HG03521 (cell line): ENCODE measurements around the gene MYO6.
A peak's percentile ranks its signal among the peaks of the same experiment; 100 is the strongest.
"Not testable (repeated sequence)": the region's sequence is repeated elsewhere in the genome, so short reads cannot be mapped to it uniquely, and the experiment has no call there.

Experiments used
- ATAC-seq: cut with Tn5 transposase; IDR thresholded peaks from one replicate; pipeline ENCODE4 v1.9.1; 2021; ENCODE audit warnings: mild to moderate bottlenecking, moderate library complexity; ENCODE audit not compliant: unreplicated experiment

Gene MYO6

DNA sequence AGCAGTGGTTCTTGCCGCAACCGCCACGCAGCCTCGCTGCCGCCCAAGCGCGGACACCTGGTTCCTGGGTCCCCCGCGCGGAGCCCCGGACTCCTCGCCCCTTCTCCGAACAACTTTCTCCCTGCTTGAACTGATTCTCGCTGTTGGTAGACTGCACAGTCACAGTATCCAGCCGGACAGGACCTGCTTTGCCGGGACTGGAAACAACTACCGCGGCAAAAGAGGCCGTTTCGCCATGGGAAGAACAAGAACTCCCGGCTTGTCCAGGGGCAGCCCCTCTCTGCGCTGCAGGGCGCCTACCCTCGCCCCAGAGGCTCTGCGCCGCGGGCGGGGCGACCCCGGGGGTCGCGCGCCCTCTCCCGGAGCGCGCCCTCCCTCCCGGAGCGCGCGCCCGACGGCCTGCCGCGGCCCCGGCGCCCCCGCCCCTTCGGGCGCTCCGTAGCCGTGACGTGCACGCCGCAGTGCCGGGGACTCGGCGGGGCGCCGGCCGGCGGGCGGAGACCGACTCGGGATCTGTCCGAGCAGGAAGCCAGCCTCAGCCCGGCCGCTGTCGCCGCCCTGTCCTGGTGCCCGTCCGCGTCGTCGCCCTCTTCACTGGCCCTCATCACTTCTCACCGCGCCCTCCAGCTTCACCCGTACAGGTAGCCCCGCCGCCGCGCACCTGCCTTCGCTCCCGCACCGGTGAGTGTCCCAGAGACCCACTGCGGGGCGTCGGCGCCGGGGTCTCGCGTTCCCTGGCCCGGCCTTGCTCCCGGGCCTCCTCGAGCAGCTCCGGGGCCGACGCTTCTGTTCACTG is at the start of gene MYO6:
Gene MYO6 (plus strand): TSS at position 497 of the 796 bp plus-strand sequence. CDS start 68,309 bp downstream, outside the sequence.
- peak; percentile 81 for ATAC-seq

DNA sequence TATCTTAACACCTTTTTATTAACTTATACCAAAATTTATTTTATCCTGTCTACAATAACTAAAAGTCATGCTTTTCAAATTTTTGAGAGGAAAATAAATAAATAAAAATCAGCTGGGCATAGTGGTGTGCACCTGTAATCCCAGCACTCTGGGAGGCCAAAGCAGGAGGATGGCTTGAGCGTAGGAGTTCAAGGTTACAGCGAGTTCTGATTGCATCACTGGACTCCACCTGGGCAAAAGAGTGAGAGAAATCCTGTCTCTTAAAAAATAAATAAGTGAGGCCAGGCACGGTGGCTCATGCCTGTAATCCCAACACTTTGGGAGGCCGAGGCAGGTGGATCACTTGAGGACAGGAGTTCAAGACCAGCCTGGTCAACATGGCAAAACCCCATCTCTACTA is 40.7 kb upstream of the MYO6 start:
- ATAC-seq: not testable (repeated sequence)

DNA sequence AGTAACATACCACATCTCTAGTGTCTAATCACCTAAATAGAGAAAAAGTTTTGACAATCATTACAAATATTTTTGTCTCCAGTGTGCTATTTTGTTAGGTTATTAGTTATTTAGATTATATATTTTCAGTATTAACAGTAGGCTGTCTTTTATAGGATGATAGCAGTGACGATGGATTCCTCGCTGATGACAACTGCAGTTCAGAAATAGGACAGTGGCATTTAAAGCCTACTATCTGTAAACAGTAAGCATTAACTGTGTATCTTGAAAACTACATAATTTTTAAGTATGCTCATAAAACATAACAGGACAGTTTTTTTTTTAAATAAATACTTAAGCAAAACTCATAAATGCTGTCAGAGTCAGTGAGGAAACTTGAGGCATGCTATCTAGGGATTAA is 37.9 kb upstream of the MYO6 start:
- no peak for ATAC-seq

DNA sequence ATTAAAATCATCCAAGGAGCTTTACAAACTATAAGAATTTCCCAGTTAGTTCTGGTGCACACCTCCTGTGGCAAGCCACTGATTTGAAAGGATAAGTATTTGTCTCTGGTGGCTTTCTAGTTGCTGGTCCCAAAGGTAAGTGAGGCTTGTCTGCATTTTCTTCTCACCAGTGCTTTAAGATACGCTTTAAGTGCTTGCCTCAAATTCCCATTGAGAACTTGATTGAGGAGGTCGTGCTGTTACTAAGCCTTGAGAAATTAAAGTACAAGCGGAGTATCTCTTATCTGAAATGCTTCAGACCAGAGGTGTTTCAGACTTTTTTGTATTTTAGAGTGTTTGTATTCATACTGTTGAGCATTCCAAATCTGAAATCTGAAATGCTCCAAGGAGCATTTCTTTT is 29.9 kb upstream of the MYO6 start:
- ATAC-seq: no peak

DNA sequence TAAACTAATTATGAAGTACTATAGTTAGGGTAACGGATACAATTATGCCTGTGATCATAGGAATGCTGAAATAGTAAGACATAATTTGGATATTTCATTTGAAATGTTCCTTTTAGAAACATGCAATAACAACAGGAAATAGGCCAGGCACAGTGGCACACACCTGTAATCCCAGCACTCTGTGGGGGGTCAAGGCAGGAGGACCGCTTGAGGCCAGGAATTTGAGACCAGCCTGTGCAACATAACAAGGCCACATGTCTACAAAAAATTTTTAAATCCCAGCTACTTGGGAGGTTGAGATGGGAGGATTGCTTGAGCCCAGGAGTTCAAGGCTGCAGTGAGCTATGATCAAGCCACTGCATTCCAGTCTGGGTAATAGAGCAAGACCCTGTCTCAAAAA is 25.7 kb upstream of the MYO6 start:
- ATAC-seq: no peak

DNA sequence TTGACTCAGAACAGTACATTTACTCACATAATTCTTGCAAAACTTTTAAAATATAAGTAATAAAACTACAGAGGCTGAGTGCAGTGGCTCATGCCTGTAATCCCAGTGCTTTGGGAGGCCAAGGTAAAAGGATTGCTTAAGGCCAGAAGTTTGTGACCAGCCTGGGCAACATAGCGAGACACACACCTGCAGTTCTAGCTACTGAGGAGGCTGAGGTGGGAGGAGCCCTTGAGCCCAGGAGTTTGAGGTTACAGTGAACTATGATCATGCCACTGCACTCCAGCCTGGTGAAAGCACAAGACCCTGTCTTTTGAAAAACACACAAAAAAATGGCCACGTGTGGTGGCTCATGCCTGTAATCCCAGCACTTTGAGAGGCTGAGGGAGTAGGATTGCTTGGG is 21.8 kb upstream of the MYO6 start:
- ATAC-seq: no peak

DNA sequence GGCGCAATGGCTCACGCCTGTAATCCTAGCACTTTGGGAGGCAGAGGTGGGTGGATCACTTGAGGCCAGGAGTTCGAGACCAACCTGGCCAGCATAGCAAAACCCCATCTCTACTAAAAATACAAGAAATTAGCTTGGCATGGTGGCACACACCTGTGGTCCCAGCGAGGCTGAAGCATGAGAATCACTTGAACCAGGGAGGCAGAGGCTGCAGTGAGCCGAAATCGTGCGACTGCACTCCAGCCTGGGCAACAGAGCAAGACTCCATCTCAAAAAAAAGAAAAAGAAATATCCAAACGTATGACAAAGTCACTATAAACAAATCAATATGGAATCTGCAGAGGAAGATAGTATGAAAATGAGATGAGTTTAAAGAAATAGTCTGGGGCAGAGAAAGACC is 18.0 kb upstream of the MYO6 start:
- not testable (repeated sequence) for ATAC-seq

DNA sequence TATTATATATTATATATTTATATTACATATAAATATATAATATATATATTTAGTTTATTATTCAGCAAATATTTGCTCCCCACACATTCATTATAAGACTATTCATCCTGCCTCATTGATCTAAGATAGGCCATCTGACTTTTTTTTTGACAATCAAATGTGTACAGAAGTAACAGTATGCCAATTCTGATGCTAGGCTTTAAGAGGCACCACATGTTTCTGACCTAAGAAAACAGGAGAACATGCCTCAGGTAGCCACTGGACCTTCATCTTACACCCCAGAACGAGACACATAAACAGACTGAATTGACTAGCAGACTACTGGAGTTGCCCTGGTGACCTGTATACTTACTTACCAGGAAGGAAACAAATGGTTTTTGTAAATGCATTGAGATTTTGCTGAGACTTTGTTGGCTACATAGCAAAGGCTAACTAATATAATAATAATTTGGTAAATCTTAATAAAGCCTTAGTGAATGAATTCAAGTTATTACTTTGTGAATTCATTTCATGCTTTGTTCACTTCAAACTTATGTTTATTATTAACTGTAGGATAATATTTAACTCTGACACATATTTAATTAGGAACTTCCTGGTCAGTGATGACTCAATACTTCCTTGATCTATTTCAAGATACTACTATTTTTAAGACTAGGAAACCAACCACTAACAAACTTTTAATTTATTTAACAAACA is 13.4 kb upstream of the MYO6 start:
- peak; percentile 92 for ATAC-seq

DNA sequence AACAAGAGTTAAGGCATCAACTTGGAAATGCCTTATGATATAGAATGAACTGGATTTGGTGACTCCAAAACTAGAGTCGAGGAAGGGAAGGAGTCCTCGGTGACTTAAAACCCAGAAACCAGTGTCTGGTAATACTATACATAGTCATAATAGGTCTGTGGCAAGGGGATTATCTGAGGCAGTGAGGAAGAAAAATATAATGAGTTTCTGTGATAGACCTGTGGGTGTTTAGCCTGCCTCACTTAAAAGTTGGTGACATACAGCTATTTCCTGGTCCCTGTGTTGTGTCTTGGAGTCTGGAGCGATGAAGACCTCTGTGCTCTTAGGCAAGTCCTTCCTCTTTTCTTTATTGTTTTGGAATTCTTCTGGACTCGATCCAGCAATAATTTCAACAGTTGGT is 5.1 kb upstream of the MYO6 start:
- ATAC-seq: no peak

DNA sequence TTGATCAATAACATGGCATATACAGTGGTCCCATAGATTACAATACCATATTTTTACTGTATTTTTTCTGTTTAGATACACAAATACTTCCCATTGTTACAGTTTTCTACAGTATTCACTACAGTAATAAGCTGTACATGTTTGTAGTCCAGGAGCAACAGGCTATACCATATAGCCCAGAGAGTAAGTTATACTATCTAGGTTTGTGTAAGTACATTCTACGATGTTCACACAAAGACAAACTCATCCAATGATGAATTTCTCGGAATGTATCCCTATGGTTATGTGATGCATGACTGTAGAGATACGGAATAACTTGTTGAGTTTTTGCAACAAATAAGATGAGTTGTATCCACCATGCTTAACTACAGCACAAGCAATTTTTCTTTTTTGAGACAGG is 3.6 kb upstream of the MYO6 start:
- no peak for ATAC-seq

DNA sequence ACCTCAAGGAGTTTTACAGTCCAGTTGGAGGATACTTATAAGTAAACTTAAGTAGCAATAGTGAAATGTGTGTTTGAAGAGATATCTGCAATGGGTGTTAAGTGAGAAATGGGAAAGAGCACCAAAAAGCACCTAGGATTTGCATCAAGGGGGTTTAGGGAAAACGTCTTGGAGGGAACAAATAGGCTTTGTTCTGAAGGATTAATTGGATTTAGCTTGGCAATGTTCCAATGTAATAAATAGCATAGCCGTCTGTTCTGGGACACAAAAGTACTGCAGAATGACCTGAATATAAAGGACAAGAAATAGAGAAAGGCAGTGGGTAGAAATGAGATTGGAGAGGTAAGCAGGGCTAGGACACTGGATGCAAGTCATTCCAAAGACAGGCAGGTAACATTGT is 2.8 kb upstream of the MYO6 start:
- ATAC-seq: no peak

DNA sequence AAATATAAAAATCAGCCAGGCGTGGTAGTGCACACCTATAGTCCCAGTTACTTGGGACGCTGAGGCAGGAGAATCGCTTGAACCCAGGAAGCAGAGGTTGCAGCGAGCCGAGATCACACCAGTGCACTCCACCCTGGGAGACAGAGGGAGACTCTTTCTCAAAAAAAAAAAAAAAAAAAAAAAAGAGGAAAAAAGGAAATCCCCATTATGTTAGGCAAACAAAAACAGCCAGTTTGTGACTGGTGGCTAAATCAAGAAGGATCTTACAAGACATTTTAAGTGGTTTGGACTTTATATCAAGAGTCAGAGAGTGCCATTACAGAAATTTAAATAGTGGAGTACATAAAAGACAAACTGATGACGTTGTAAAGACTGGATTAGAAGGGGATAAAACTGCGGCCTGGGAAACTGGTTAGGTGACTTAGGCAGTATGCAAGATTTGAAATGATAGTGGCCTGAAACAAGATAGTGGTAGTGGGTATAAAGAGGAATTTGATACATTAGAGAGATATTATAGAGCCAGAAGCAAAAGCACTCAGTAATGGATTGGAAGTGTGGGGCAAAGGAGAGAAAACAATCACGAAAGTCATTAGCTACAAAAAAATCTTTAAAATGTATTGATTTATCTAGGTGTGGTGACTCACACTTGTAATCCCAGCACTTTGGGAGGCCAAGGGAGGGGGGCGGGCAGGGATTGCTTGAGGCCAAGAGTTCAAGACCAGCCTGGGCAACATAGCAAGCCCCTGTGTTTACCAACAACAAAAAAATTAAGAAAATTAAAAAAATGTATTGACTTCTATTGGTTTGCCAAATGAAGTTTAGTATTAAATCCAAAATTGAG is 1.7 kb upstream of the MYO6 start:
- ATAC-seq: no peak

DNA sequence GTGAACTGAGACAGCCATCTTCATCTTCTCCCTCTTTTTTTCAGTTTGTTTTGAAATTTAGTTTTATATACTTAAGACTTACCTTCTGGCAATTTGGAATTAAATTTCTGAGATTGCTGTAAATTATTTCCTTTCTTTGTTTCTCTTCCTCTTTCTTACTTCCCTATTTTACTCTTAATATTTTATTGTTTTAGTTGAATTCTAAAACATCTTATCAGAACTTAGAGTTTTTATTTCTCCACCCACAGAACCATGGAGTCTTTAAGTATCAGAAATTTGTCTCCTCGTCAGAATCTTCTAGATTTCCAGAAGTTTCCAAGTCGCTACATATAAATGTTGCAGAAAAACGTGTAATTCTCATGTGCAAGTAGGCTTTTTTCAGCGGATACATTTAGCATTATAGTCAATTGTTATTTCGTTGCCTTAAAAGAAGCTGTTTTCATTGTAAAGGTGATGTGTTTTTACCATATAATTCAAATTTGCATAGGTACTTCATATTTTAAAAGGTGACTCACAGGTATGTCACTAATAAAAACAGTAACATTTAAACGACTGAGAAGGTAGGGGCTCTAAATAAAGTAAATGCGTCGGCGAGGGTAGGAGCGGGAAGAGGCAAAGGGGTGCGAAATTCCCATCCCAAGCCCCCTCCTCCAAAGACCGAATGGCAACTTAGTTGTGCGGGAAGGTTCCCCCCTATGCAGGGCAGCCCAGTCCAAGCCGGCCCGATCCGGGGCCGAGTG is 866 bp upstream of the MYO6 start:
- no peak for ATAC-seq

DNA sequence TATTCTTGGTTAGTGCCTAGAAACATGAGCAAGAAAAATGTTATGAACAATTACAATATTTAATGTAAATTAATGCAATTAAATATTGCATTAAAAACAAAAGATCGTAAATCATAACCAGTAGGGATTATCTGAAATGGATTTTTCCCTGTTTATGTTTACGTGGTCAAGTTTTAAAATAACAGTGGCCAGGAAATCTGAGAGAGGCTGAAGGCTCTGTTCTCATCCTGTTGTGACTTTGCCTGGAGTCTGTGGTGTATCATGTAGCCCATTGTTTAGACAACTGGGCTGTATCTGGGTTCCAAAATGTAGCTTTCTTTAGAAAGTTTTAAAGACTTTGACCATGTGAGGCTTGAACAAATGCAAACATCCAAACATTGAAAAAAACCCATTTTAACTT is 2.4 kb downstream of the MYO6 start:
- no peak for ATAC-seq

DNA sequence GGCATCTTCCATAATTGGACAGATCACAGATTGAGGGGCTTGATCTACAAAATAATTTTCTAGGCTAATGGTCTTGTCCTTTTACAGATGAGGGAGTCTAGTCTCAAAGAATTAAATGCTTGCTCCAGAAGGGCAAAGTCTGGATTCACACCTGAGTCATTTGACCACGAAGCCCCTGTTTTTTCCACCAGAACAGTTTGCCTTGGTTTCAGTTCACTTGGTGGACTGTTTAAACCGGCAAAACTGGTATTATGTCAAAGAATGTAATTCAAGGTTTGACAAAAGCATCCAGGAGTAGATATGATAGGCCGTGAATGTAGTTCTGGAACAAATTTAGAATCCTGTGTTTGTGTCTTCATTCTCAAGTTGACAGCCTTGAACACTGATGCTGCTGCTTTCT is 3.3 kb downstream of the MYO6 start:
- ATAC-seq: no peak

DNA sequence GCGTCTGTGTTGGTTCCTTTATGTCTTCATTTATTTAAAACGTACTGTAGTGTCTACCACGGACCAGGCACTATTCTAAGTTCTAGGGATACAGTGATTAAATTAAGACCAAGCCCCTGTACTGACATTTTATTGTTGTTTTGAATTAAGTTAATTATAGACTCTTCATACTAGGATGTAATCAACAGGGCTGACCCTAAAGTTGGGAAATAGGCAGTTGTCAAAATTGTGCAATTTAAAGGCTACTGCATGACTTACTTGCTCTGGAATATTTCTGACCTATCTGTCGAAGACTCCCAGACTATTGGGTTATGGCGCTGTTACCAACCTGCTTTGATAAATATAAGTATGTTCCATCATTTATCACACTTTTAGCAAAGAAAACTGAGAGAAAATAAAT is 6.7 kb downstream of the MYO6 start:
- ATAC-seq: no peak

DNA sequence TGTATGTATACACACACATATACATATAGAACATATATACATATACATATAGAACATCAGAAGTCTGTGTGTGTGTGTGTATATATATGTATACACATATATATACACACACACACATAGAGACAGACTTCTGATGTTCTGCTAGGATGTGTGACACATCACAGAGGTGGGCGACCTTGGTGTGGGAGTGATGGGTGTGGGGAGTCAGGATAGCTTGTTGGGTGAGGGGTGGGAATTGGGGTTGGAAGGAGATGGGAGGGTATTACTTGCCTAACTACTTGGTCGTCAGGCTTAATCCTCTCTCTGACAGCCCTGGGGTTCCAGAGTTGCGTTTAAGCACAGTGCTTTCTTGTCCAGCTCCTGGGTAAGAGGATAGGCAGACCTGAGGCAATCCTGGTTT is 8.3 kb downstream of the MYO6 start:
- ATAC-seq: no peak

DNA sequence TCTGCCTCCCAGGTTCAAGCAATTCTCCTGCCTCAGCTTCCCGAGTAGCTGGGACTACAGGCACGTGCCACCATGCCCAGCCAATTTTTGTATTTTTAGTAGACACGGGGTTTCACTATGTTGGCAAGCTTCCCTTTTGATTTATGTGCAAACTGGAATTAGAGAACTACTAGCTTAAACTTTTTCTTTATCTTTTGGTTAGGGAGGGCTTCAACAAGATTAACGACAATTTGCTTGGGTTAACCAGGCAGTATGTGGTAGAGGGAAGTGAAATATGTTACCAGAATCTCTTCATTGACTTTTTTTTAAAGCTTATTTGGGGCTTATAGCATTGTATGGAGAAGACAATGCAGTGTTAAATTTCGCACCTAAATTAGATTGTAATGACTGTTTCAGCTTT is 9.0 kb downstream of the MYO6 start:
- no peak for ATAC-seq

DNA sequence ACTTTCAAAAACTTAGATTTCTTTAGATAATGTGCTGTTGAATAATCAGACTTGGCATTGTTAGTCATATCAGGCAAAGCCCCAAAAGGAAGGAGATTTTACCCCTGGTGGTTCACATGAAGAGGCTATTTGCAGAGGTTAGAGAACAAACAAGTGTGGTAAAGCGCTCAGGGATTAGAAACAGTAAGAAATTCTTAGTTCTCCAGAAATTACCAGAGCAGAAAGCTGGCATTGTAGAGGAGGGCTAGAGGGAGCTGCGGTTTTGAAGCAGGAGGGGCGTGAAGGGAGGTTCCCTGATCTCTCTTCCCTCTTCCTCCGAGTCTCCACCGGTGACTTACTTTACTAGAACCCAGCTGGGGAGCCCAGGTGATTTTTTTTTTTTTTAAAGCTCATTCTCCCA is 10.2 kb downstream of the MYO6 start:
- ATAC-seq: no peak

DNA sequence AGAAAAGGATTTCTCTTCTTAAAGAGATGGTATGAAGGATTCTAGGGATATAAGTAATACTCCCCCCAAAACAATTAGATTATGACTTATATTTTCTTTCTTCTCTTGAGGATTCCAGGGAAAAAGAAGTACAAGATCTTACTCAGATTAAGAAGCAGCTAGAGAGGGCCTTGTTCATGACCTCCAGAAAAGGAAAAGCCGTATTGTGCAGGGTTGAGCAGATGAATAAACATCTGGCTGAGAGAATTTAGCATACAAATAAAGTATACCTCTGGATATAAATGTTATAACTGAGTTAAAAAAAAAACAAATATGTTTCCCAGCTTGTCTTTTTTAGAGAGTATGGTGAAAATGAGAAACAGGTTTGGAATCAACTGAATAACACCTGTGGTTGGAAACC is 11.3 kb downstream of the MYO6 start:
- ATAC-seq: no peak

DNA sequence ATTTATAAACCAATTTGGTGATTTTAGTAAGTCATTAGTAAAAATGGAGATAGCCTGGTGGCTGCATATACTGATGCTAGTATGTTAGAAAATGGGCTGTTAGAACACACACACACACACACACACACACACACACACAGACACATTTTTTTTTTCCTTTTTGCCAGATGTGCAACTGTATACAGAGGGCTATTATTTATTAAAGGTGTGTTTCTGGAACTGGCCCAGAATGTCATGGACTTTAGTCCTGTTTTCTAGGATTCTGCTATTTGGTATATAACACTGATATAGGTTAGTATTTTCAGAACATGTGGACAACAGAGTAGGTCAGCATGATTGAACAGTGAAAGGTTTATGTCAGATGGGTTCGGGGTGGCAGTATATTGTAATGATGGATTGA is 12.4 kb downstream of the MYO6 start:
- no peak for ATAC-seq
